Body of pancreas (tissue), 4 donors: ENCODE results near the gene FADS1.

Experiments
- POLR2A ChIP-seq, 3 donors: fragments of 450-650 bp; IDR thresholded peaks; one replicate each; pipeline ENCODE4 v1.6.1; 2016; ENCODE audit warnings: antibody characterized with exemption in 3 of 3, mild to moderate bottlenecking in 2 of 3
- TF ChIP-seq, protein P1 (sequence below), 7 experiments: fragments of 450-650 bp in 4 of 7; fragments of 200-600 bp in 3 of 7; sonication (generic) in 3 of 7; IDR thresholded peaks; one replicate each; pipeline ENCODE4 v1.5.1; 2016 to 2019; ENCODE audit warnings: antibody characterized with exemption in 7 of 7

DNA sequence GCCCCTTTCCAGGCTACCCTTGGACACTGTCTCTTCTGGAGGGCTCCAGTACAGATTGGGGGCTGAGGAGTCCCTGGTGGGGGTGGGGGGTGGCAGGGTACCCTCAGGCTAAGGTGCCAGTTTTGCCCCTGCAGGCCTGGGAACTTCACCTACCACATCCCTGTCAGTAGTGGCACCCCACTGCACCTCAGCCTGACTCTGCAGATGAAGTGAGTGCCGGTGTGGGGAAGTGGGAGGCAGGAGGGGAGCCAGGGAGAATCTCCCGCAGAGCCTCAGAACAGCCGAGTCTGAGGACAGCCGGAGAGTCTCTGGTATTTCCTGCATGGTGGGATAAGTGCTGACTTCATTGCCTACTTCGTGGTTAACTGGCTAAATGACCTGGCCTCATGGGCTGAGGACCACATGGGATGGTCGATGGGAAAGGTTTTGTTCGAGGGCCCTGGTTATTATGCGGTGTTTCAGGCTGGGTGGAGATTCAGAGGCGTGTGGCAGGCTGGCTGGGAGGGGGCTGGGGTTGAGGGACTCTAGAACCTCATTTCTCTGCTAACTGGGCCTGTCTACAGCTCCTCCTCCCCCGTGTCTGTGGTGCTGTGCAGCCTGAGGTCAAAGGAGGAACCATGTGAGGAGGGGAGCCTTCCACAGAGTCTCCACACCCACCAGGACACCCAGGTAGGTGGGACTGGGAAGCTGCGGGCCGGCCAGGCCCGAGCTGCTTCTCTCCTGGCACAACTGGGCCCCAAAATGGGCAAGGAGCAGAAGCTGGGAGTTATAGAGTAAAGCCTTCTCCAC, 32.9 kb downstream of the FADS1 start:
- TF ChIP-seq, protein P1, sequence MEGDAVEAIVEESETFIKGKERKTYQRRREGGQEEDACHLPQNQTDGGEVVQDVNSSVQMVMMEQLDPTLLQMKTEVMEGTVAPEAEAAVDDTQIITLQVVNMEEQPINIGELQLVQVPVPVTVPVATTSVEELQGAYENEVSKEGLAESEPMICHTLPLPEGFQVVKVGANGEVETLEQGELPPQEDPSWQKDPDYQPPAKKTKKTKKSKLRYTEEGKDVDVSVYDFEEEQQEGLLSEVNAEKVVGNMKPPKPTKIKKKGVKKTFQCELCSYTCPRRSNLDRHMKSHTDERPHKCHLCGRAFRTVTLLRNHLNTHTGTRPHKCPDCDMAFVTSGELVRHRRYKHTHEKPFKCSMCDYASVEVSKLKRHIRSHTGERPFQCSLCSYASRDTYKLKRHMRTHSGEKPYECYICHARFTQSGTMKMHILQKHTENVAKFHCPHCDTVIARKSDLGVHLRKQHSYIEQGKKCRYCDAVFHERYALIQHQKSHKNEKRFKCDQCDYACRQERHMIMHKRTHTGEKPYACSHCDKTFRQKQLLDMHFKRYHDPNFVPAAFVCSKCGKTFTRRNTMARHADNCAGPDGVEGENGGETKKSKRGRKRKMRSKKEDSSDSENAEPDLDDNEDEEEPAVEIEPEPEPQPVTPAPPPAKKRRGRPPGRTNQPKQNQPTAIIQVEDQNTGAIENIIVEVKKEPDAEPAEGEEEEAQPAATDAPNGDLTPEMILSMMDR (IDR thresholded peaks at IDR 0.05), result no peak
- TF ChIP-seq POLR2A (IDR thresholded peaks at IDR 0.05), result no peak
